ENCODE results near the gene PLA2G4F. TPM values are rescaled to one million over a fixed set of nuclear protein-coding genes. Genes with fewer than 3 reads are reported as not detected.

PLA2G4F gene
- total RNA-seq, 1 donor from 2014 or later, result 1.6 TPM

GRCh38 chr15:42172475-42172874 lies 16.0 kb upstream of the PLA2G4F start:
- TF ChIP-seq, protein P1, sequence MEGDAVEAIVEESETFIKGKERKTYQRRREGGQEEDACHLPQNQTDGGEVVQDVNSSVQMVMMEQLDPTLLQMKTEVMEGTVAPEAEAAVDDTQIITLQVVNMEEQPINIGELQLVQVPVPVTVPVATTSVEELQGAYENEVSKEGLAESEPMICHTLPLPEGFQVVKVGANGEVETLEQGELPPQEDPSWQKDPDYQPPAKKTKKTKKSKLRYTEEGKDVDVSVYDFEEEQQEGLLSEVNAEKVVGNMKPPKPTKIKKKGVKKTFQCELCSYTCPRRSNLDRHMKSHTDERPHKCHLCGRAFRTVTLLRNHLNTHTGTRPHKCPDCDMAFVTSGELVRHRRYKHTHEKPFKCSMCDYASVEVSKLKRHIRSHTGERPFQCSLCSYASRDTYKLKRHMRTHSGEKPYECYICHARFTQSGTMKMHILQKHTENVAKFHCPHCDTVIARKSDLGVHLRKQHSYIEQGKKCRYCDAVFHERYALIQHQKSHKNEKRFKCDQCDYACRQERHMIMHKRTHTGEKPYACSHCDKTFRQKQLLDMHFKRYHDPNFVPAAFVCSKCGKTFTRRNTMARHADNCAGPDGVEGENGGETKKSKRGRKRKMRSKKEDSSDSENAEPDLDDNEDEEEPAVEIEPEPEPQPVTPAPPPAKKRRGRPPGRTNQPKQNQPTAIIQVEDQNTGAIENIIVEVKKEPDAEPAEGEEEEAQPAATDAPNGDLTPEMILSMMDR (IDR thresholded peaks at IDR 0.05; ENCODE audit: insufficient read depth, low read length, severe bottlenecking), result no peak
- Histone ChIP-seq H3K27me3 (ENCODE audit: control insufficient read depth, insufficient read depth, low read length) (no peaks in the 10 kb centered on the region), H3K36me3 (ENCODE audit: control insufficient read depth, insufficient read depth, low read length) (peaks cover 26% of the 10 kb centered on the region), H3K4me3 (ENCODE audit: low read depth, low read length) (no peak overlapping the region)
- no peak for DNase-seq (ENCODE audit: low read depth)
- FAIRE-seq, result no peak

DNA sequence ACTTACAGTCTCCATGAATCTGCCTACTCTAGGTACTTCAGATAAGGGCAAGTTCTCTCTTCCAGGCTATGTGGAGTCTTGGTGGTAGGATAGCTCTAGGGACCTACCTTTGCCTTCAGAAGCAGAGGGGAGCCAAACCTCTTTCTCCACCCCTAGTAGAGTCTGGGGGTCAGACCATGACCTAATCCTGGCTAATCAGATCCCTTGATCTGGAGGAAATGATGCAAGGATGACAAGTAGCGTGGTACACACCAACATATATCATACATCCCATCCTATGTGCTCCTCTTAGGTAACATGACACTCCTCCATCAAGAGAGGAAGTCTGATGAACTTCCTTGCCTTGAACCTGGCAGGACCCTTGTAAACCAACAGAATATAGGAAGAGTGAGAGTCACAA lies 15.4 kb upstream of the PLA2G4F start:
- no peak overlapping the region for H3K4me3 ChIP-seq (ENCODE audit: low read depth, low read length)
- FAIRE-seq, result no peak
- TF ChIP-seq, protein P1 (IDR thresholded peaks at IDR 0.05; ENCODE audit: insufficient read depth, low read length, severe bottlenecking), result no peak
- H3K36me3 ChIP-seq (ENCODE audit: control insufficient read depth, insufficient read depth, low read length), result peaks cover 29% of the 10 kb centered on the region
- no peak for DNase-seq (ENCODE audit: low read depth)
- H3K27me3 ChIP-seq (ENCODE audit: control insufficient read depth, insufficient read depth, low read length), result no peaks in the 10 kb centered on the region

GRCh38 chr15:42171122-42171521 lies 14.7 kb upstream of the PLA2G4F start:
- Histone ChIP-seq H3K4me3 (ENCODE audit: low read depth, low read length) (no peak overlapping the region), H3K27me3 (ENCODE audit: control insufficient read depth, insufficient read depth, low read length) (no peaks in the 10 kb centered on the region), H3K36me3 (ENCODE audit: control insufficient read depth, insufficient read depth, low read length) (peaks cover 31% of the 10 kb centered on the region)
- TF ChIP-seq, protein P1 (IDR thresholded peaks at IDR 0.05; ENCODE audit: insufficient read depth, low read length, severe bottlenecking), result no peak
- no peak for DNase-seq (ENCODE audit: low read depth)
- no peak for FAIRE-seq

DNA sequence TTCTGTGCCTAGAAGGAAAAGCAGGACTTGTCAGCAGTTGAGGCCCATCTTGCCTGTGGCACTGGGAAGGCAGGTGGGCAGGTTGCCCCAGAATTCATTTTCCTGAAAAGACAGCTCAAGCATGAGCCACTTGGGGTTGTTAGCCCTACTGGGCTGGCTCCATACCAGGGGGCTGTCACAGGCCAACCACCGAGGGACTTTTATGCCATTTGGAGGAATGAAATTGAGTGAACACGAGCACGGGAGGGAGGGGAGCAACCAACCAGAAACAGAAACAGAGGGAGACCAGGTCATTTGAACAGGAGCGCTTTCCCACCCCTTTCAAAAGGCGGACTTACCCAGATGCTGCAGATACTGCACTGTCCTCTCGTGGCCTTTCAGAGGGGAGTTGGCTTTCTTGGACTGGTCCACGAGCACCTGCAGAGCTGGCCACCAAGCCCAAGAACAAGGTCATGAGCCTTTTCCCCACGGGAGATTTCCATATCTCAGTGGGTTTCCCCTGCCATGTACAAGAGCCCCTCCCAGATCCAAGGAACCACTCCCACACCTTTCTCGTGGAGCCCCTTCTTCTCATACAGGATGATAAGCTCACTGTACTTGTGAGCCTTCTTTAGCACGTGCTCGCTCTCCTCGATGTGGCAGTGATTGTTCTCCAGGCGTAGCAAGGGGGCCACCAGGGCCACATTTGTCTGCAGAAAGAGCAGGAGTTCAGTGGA lies 9.9 kb upstream of the PLA2G4F start:
- no peak for FAIRE-seq
- TF ChIP-seq, protein P1 (IDR thresholded peaks at IDR 0.05; ENCODE audit: insufficient read depth, low read length, severe bottlenecking), result no peak
- DNase-seq (ENCODE audit: low read depth), result no peak
- Histone ChIP-seq H3K27me3 (ENCODE audit: control insufficient read depth, insufficient read depth, low read length) (no peaks in the 10 kb centered on the region), H3K4me3 (ENCODE audit: low read depth, low read length) (no peak overlapping the region), H3K36me3 (ENCODE audit: control insufficient read depth, insufficient read depth, low read length) (peaks cover 43% of the 10 kb centered on the region)

- DNase-seq (ENCODE audit: low read depth), result no peak
- H3K36me3 ChIP-seq (ENCODE audit: control insufficient read depth, insufficient read depth, low read length), result peaks cover 40% of the 10 kb centered on the region
- no peak for FAIRE-seq
- no peak overlapping the region for H3K4me3 ChIP-seq (ENCODE audit: low read depth, low read length)
- TF ChIP-seq, protein P1 (IDR thresholded peaks at IDR 0.05; ENCODE audit: insufficient read depth, low read length, severe bottlenecking), result no peak
- no peaks in the 10 kb centered on the region for H3K27me3 ChIP-seq (ENCODE audit: control insufficient read depth, insufficient read depth, low read length)
These were observed 8.7 kb upstream of the PLA2G4F start for GRCh38 chr15:42165106-42165505.

Data from bronchial epithelial cell (primary cell).